NCI-H345 (cell line): ENCODE results near the gene PLEKHG5.

Experiments
- DNase-seq: peaks from one replicate; lab custom pipeline; 2025; lab: John Stamatoyannopoulos, UW

The PLEKHG5 gene

GRCh38 chr1:6491480-6491962, at the start of gene PLEKHG5:
Gene PLEKHG5, minus strand, starts transcription at chr1:6491667. Its CDS starts 14,096 bp downstream, at chr1:6477571.
- no peak for DNase-seq

- DNase-seq: no peak
Observed at GRCh38 chr1:6538956-6539355, 47.5 kb upstream of the PLEKHG5 start.

- no peak for DNase-seq
Observed at GRCh38 chr1:6536291-6536690, 44.8 kb upstream of the PLEKHG5 start.

GRCh38 chr1:6535214-6535613, 43.7 kb upstream of the PLEKHG5 start:
- no peak for DNase-seq

GRCh38 chr1:6534248-6534822, 42.9 kb upstream of the PLEKHG5 start:
- no peak for DNase-seq

- DNase-seq: no peak
Observed at GRCh38 chr1:6531996-6532395, 40.5 kb upstream of the PLEKHG5 start.

GRCh38 chr1:6530504-6531160, 39.2 kb upstream of the PLEKHG5 start:
- DNase-seq: no peak

GRCh38 chr1:6528492-6528891, 37.0 kb upstream of the PLEKHG5 start:
- no peak for DNase-seq

GRCh38 chr1:6526316-6526715, 34.8 kb upstream of the PLEKHG5 start:
- no peak for DNase-seq

GRCh38 chr1:6523566-6523965, 32.1 kb upstream of the PLEKHG5 start:
- no peak for DNase-seq

GRCh38 chr1:6521536-6521935, 30.1 kb upstream of the PLEKHG5 start:
- DNase-seq: no peak

- peak; percentile 81 for DNase-seq
Observed at GRCh38 chr1:6519935-6520671, 28.6 kb upstream of the PLEKHG5 start.

GRCh38 chr1:6519491-6519934, 28.0 kb upstream of the PLEKHG5 start:
- no peak for DNase-seq

- DNase-seq: no peak
Observed at GRCh38 chr1:6517435-6517851, 26.0 kb upstream of the PLEKHG5 start.

GRCh38 chr1:6515771-6516170, 24.3 kb upstream of the PLEKHG5 start:
- DNase-seq: no peak

GRCh38 chr1:6513320-6513801, 21.9 kb upstream of the PLEKHG5 start:
- DNase-seq: no peak

- DNase-seq: no peak
Observed at GRCh38 chr1:6512908-6513280, 21.4 kb upstream of the PLEKHG5 start.

GRCh38 chr1:6512245-6512907, 20.9 kb upstream of the PLEKHG5 start:
- DNase-seq: no peak

GRCh38 chr1:6511561-6512244, 20.2 kb upstream of the PLEKHG5 start:
- DNase-seq: no peak

GRCh38 chr1:6511056-6511455, 19.6 kb upstream of the PLEKHG5 start:
- no peak for DNase-seq

GRCh38 chr1:6510493-6510892, 19.0 kb upstream of the PLEKHG5 start:
- no peak for DNase-seq

- no peak for DNase-seq
Observed at GRCh38 chr1:6509919-6510291, 18.4 kb upstream of the PLEKHG5 start.
